ENCODE results near the gene YTHDF2.

Gene YTHDF2

GRCh38 chr1:28803662-28804061 lies 66.9 kb downstream of the YTHDF2 start:
- no peak for DNase-seq

GRCh38 chr1:28804071-28804470 lies 67.3 kb downstream of the YTHDF2 start:
- no peak for DNase-seq

- DNase-seq: no peak
Measured at GRCh38 chr1:28807046-28807445, 70.3 kb downstream of the YTHDF2 start.

GRCh38 chr1:28807986-28808385 lies 71.2 kb downstream of the YTHDF2 start:
- no peak for DNase-seq

GRCh38 chr1:28811369-28811765 lies 74.6 kb downstream of the YTHDF2 start:
- no peak for DNase-seq

GRCh38 chr1:28811766-28812668 lies 75.3 kb downstream of the YTHDF2 start, which contains the start of gene OPRD1:
Gene OPRD1 (plus strand): TSS chr1:28812170. CDS start chr1:28812384, 214 bp downstream.
- DNase-seq: no peak

- no peak for DNase-seq
Measured at GRCh38 chr1:28812669-28813468, 76.1 kb downstream of the YTHDF2 start.

GRCh38 chr1:28813931-28814465 lies 77.3 kb downstream of the YTHDF2 start:
- DNase-seq: peak; percentile 27

GRCh38 chr1:28815533-28816185 lies 78.9 kb downstream of the YTHDF2 start:
- no peak for DNase-seq

GRCh38 chr1:28817133-28817532 lies 80.4 kb downstream of the YTHDF2 start:
- DNase-seq: no peak

GRCh38 chr1:28819020-28819419 lies 82.3 kb downstream of the YTHDF2 start:
- no peak for DNase-seq
